CD4-positive, alpha-beta T cell treated with Interleukin-21 for 1 hour (primary cell): ENCODE results near the gene CBFA2T3.
"Not testable (repeated sequence)": the region's sequence is repeated elsewhere in the genome, so short reads cannot be mapped to it uniquely, and the experiment has no call there.

Experiments used
- DNase-seq: peaks from one replicate; pipeline ENCODE4 v3.0.0-alpha.2; 2020

Gene CBFA2T3

DNA sequence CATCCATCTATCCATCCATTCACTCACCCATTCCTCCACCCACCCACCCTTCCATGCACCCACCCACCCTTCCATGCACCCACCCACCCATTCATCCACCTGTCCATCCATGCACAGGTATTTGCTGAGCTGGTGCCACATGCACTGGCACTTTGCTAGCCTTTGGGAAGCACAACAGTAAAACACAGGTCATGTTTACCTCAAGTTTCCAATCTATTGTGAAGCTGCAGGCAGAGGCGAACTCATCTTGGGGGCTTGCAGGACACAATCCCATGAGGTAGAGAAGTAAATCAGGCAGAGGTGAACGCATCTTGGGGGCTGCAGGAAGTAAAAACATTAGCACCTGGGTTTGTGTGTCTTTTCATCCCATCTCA is 35.6 kb upstream of the CBFA2T3 start:
- DNase-seq = no peak

- DNase-seq = no peak
Measured at GRCh38 chr16:89011909-89012621, 35.1 kb upstream of the CBFA2T3 start.

DNA sequence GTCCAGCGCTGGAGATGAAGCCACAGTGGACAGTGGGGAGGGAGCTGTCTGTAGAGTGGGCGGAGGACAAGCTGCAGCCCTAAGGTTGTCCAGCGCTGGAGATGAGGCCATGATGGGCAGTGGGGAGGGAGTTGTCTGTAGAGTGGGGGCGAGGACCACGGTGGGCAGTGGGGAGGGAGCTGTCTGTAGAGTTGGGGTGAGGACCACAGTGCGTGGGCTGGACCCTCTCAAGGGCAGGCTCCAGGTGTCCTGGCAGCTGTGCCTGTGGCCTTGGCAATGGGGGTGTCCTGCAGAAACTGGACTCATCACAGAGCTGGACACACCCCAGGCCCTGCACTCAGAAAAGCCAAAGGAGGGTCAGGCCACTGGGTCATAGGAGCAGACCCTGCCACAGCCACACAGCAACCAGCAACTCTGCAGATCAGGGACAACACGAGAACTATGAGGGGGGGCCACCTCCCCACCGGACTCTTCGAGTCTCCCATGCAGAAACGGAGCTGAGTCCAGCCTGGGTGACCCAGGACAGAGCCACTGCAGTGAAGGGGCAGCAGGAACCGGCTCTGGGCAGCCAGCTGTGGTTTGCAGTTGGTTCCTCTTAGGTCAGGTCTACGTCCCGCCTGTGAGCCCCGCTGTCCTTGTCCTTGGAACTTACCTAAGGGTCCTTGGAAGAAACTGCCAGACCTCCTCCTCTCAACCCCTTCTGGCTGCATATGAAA is 33.4 kb upstream of the CBFA2T3 start:
- DNase-seq = no peak

DNA sequence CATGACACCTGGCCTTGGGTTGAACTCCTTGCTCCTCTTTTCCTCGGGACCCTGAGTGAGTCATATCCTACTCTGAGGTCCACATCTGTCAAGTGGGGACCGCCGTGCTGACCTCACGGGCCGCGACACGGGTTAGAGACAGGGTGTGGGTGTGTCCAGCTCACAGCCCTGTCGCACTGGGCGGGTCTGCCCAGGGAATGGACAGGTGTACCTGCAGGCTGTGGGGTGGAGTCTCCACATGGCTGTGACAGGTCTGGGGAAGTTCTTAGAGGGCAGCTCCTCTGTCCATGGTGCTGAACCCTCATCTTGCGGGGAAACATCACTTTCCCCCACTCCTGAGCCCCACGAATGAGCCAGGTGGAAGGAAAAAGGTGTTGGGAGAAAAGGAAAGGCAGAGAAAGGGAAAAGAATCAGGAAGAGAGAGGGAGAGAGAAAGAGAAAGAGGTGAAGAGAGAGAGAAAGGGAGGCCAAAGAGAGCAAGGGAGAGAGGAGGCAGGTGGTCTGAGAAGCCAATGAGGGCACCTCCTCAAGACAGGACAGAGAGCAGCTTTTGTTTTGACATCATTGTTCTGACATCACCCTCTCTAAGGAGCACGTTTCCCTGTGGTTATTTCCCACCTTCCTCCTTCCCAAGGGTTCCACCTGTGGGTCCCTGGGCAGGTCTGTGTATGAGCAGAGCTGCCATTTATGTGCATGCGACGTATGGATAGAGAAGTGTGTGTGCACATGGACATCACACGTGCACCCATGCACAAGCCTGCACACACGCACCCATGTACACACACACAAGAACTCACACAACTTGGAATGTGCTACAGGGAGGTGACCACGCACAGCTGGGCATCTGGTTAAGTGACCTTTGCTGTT is 32.6 kb upstream of the CBFA2T3 start:
- no peak for DNase-seq

- not testable (repeated sequence) for DNase-seq
Measured at GRCh38 chr16:89008796-89009195, 31.8 kb upstream of the CBFA2T3 start.

DNA sequence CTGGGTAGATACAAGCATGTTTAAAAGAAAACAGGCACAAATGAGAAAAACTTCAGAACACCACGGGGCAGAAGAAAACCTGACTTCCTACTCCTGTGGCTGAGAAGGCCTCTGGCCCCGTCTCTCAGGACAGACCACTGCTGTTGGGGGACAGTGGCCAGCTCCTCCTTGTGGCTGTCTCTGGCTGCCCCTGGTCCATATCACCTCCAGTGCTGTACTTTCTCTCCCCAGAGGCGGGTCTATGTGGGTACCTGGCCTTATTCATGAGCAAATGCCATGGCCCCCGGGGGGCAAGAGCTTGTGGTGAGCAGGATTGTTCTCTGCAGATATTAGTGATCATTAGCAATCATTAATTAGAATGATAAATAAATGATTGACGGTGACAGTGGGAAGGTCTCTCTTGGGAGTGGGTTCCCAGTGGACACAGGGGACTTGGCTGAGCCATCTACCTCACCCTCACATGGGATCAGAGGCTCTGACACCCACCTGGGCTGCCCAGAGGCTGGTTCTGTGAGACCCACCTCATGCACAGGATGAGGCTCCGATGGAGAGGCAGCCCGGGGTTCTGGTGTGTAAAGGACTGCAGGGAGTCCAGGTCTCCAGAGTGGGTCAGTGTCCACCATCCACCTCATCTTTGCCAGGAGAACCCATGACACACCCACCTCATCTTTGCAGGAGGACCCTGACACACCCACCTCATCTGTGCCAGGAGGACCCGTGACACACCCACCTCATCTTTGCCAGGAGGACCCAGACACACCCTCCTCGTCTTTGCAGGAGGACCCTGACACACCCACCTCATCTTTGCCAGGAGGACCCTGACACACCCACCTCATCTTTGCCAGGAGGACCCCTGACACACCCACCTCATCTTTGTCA is 30.6 kb upstream of the CBFA2T3 start:
- no peak for DNase-seq

GRCh38 chr16:89006036-89006752 is 29.2 kb upstream of the CBFA2T3 start:
- DNase-seq = no peak

DNA sequence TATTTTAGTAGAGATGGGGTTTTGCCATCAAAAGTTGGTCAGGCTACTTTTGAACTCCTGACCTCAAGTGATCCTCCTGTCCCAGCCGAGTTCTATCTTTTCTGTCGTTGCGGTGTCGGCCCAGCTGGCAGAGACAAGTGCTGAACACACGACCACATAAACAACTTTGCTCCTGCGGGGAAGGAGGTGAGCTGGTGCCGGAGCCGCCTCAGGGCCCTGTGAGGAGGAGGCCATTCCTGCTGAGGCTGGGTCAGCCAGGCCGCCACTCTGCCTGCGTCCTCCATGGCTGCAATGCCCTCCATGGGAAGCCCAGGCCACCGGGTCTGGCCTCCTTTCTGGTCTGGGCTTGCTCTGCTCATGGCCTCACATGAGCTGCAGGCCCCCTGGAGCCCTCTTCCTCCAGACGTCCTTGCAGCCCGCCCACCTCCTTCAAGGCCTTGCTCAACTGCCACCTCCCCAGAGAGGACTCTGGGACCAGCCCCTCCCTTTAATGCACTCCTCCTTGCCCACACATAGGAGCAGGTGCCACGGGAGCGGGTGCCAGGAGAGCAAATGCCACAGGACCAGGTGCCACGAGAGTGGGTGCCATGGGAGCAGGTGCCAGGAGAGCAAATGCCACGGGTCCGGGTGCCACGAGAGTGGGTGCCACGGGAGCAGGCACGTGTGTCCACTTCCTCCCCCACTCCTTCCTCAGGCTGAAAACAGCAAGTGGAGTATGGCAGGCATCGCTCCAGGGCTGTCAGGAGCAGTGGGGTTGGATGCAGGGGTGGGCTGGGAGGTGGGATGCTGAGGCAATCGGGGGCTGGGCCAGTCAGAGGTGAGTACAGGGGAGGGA is 28.4 kb upstream of the CBFA2T3 start:
- no peak for DNase-seq

DNA sequence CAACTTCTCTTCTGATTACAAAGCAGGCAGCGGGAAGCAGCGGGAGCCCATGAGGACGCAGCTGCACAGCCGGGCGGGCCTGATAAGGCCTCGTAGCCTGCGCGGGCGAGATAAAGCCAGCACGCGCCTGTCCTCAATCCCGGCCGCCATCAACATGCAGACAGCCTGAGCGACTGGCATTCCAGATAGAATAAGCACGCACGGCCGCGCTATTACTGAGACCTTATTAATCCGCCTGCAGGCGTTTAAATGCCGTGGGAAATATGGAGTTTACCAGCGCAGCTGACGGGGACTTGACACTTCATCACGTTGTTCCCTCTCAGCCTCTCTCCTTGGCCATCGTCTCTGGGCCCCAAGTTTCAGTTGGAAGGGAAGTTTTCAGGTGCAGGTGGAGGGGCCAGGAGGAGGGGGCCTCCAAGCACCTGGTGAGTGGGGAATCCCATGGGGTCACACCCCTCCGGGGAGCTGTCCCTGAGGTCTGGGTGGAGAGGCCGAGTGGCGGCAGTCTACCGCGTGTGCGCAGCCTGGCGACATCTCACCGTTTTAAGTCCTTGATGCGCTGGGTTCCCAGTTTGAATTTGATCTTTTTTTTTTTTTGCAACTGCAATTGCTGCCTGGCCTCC is 27.3 kb upstream of the CBFA2T3 start:
- DNase-seq = no peak

DNA sequence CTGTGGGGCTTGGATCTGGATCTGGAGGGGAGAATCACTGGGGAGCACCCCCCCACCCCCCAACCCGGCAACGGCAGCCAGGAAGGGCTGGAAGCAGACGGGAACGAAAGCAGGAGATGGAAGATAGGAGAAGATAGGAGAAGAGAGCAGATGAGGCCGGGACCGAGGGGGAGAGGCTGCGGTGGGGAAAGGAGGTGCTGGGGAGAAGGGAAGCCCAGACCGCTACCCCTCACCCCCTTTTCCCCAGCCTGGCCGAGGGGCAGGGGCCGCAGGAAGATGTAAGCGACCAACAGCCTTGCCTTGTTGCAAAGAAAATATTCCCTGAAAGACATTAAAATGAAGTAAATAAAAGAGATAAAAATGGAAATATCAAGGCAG is 26.8 kb upstream of the CBFA2T3 start:
- DNase-seq = no peak

DNA sequence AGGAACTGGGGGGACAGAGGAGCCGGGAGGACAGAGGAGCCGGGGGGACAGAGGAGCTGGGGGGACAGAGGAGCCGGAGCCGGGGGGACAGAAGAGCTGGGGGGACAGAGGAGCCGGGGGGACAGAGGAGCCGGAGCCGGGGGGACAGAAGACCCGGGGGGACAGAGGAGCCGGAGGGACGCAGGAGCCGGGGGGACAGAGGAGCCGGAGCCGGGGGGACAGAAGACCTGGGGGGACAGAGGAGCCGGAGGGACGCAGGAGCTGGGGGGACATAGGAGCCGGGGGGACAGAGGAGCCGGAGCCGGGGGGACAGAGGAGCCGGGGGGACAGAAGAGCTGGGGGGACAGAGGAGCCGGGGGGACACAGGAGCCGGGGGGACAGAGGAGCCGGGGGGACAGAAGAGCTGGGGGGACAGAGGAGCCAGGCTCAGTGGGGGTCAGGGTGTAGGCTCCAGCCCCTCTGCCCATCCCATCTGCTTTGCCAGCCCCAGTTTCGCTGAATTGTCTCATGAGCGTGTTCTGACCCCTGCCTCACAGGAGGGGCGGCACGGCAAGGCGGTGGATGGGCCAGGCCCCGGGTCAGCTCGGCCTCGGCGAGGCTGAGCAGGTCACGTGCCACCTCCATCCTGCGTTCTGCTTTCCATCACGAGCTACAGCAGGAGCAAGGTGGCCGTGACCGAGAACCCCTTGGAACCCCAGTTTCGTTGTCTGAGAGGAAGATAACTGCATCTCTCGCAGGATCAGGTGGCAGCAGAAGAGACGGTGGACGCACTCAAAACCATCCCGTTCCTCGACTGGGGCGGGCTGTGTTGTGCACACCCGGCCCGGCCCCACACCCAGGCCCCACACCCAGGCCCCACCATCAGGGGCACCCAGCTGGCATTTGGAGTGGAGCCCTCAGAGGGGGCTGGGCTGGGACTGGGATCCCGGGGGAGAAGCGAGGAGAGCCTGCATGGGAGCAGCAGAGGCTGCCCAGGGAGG is 26.1 kb upstream of the CBFA2T3 start:
- DNase-seq = no peak

DNA sequence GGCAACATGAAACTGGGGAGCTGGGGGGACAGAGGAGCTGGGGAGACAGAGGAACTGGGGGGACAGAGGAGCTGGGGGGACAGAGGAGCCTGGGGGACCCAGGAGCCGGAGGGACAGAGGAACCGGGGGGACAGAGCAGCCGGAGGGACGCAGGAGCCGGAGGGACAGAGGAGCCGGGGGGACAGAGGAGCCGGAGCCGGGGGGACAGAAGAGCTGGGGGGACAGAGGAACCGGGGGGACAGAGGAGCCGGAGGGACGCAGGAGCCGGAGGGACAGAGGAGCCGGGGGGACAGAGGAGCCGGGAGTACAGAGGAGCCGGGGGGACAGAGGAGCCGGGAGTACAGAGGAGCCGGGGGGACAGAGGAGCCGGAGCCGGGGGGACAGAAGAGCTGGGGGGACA is 25.1 kb upstream of the CBFA2T3 start:
- not testable (repeated sequence) for DNase-seq

- no peak for DNase-seq
Measured at GRCh38 chr16:89001117-89002027, 24.4 kb upstream of the CBFA2T3 start.

GRCh38 chr16:89000207-89000959 is 23.4 kb upstream of the CBFA2T3 start:
- DNase-seq = no peak

DNA sequence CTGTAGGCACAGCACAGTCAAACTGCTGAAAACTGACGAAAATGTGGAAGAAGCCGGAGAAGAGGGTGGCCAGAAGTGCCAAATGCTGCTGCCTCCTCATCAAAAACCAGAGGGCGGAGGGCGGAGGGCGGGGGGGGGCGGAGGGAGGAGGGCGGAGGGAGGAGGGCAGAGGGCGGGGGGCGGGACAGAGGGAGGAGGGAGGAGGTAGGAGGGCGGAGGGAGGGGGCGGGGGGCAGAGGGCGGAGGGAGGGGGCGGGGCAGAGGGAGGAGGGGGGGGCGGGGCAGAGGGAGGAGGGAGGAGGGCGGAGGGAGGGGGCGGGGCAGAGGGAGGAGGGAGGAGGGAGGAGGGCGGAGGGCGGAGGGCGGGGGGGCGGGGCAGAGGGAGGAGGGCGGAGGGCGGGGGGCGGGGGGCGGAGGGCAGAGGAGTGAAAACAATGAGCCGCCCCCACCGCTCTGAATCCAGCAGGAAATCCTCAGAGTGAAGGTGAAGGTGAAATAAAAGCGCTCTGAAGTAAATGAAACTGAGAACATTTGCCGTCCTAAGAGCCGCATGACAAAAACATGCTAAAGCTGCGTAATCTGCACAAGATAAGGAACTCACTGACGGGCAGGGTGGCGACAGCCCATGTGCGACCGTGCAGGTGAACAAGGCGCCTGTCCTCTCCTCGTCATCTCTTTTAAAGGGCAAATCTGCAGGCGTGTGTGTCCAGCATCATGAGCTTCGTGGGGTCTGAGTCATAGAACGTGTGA is 22.6 kb upstream of the CBFA2T3 start:
- DNase-seq = peak; percentile 17

GRCh38 chr16:88995746-88996535 is 18.9 kb upstream of the CBFA2T3 start:
- DNase-seq = no peak
